Activated CD8-positive, alpha-beta memory T cell treated with anti-CD3 and anti-CD28 coated beads, Interleukin-2, amount 50 U/mL, for 48 hours (primary cell): ENCODE data around the gene SGSM2.

ENCODE experiments used
- DNase-seq: peaks from one replicate; pipeline ENCODE4 v3.0.0-alpha.2; 2020

The SGSM2 gene

GRCh38 chr17:2399572-2400473 is 62.5 kb downstream of the SGSM2 start:
- DNase-seq, result peak; percentile 96

- DNase-seq, result peak; percentile 83
These were observed 63.2 kb downstream of the SGSM2 start for GRCh38 chr17:2400474-2400866.

- DNase-seq, result peak; percentile 96
These were observed 63.6 kb downstream of the SGSM2 start, which contains the start of gene MNT for GRCh38 chr17:2400877-2401425. Gene MNT (minus strand): TSS chr17:2401060. CDS start chr17:2400712, 348 bp downstream.

GRCh38 chr17:2401426-2402221 is 64.3 kb downstream of the SGSM2 start:
- peak; percentile 99 for DNase-seq

- DNase-seq, result no peak
These were observed 65.2 kb downstream of the SGSM2 start for GRCh38 chr17:2402544-2402943.

GRCh38 chr17:2403044-2403443 is 65.7 kb downstream of the SGSM2 start:
- DNase-seq, result no peak

- no peak for DNase-seq
These were observed 68.1 kb downstream of the SGSM2 start for GRCh38 chr17:2405247-2405926.

- no peak for DNase-seq
These were observed 69.1 kb downstream of the SGSM2 start for GRCh38 chr17:2406271-2406902.

GRCh38 chr17:2406903-2407790 is 69.8 kb downstream of the SGSM2 start:
- DNase-seq, result no peak

- DNase-seq, result no peak
These were observed 73.7 kb downstream of the SGSM2 start for GRCh38 chr17:2410951-2411350.

- DNase-seq, result no peak
These were observed 75.3 kb downstream of the SGSM2 start for GRCh38 chr17:2412561-2413021.

- no peak for DNase-seq
These were observed 77.3 kb downstream of the SGSM2 start for GRCh38 chr17:2414446-2415064.

- no peak for DNase-seq
These were observed 77.8 kb downstream of the SGSM2 start for GRCh38 chr17:2415081-2415480.

- peak; percentile 97 for DNase-seq
These were observed 78.9 kb downstream of the SGSM2 start for GRCh38 chr17:2416010-2416734.

- no peak for DNase-seq
These were observed 81.3 kb downstream of the SGSM2 start for GRCh38 chr17:2418572-2418971.

- no peak for DNase-seq
These were observed 82.2 kb downstream of the SGSM2 start for GRCh38 chr17:2419486-2419885.

GRCh38 chr17:2420176-2420575 is 82.9 kb downstream of the SGSM2 start:
- no peak for DNase-seq

- no peak for DNase-seq
These were observed 84.2 kb downstream of the SGSM2 start for GRCh38 chr17:2421315-2422147.

- no peak for DNase-seq
These were observed 86.0 kb downstream of the SGSM2 start for GRCh38 chr17:2423271-2423670.
